Measurements from ENCODE around the gene SYCP3.

DNA sequence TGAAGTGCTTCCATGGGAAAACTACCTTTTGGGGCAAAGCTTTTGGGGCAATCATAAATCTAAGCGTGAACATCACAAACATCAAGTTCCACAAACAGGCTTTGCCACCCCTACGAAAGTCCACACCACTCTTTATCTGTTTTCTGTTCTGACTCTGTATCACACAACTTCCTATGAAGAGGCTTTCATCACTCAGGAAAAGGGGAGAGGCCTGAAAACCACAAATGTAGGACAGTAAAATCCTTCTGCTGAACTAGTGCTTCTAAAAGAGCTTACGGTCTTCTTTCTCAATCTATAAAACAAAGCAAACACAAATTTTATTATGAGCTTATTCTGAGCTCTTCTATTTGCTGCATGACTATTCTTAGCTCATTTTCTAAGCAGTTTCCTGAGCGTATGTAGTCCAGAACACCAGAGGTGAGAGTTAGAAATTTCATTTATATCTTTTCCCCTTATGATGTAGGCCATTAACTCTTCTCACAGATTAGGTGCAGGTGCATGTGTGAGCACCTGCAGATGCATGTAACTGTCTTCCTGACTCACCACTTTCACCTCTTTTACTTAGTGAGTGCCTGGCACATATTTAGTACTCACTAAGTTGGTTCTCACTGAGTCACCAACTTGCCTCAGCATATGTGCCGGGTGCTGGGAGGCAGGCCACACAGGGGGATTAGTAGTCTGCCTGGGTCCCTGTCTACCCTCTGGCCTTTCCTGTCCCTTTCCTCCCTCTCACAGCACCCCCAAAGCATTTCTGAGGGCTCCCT lies 32.9 kb upstream of the SYCP3 start:
- no peak for TF ChIP-seq POLR2A (IDR thresholded peaks at IDR 0.05)
- TF ChIP-seq, protein P1, sequence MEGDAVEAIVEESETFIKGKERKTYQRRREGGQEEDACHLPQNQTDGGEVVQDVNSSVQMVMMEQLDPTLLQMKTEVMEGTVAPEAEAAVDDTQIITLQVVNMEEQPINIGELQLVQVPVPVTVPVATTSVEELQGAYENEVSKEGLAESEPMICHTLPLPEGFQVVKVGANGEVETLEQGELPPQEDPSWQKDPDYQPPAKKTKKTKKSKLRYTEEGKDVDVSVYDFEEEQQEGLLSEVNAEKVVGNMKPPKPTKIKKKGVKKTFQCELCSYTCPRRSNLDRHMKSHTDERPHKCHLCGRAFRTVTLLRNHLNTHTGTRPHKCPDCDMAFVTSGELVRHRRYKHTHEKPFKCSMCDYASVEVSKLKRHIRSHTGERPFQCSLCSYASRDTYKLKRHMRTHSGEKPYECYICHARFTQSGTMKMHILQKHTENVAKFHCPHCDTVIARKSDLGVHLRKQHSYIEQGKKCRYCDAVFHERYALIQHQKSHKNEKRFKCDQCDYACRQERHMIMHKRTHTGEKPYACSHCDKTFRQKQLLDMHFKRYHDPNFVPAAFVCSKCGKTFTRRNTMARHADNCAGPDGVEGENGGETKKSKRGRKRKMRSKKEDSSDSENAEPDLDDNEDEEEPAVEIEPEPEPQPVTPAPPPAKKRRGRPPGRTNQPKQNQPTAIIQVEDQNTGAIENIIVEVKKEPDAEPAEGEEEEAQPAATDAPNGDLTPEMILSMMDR (IDR thresholded peaks at IDR 0.05): no peak
